ENCODE measurements around the gene PTPRT. TPM values are rescaled to one million over a fixed set of nuclear protein-coding genes. Genes with fewer than 3 reads are reported as not detected.

Gene PTPRT
- total and polyA plus RNA-seq, 4 donors, result 0.14 to 2.8 (median 0.40) TPM

GRCh38 chr20:42319252-42320013 is 870.3 kb downstream of the PTPRT start:
- Histone ChIP-seq H3K36me3 (ENCODE audit: control insufficient read depth in 4 of 4, insufficient read depth in 3 of 4, low read depth in 1 of 4, low read length in 3 of 4) (no peaks in the 10 kb centered on the region), H3K9ac (ENCODE audit: low read depth in 1 of 2, low read length in 2 of 2) (no peak overlapping the region), H3K4me1 (ENCODE audit: control insufficient read depth in 4 of 4, insufficient read depth in 4 of 4, low read length in 3 of 4) (no peaks in the 10 kb centered on the region), H3K27me3 (ENCODE audit: control insufficient read depth in 4 of 4, insufficient read depth in 4 of 4, low read length in 3 of 4) (no peaks in the 10 kb centered on the region), H3K9me3 (ENCODE audit: control insufficient read depth in 4 of 4, low read length in 3 of 4) (no peaks in the 10 kb centered on the region), H3K4me3 (ENCODE audit: low read depth in 1 of 3, low read length in 3 of 3) (no peak overlapping the region), H3K27ac (ENCODE audit: low read depth in 1 of 2, low read length in 2 of 2) (no peak overlapping the region)
- no peak for DNase-seq (ENCODE audit: low spot score)
- TF ChIP-seq NR2F2 (IDR thresholded peaks at IDR 0.05) (no peak), ZBTB33 (IDR thresholded peaks at IDR 0.05) (no peak), REST (IDR thresholded peaks at IDR 0.05) (no peak), FOXA1 (IDR thresholded peaks at IDR 0.05) (no peak), RAD21 (IDR thresholded peaks at IDR 0.05) (no peak), HNF4A (conservative IDR thresholded peaks at IDR 0.05) (no peak), HNF4G (IDR thresholded peaks at IDR 0.05) (no peak), CTCF (IDR thresholded peaks at IDR 0.05; ENCODE audit: low read depth, low read length, missing input control) (no peak)
- 56% methylated on average over 2 of the region's 2 CpGs for WGBS

GRCh38 chr20:42313704-42314103 is 876.0 kb downstream of the PTPRT start:
- H3K27me3 ChIP-seq (ENCODE audit: control insufficient read depth in 4 of 4, insufficient read depth in 4 of 4, low read length in 3 of 4), result peaks cover 0 to 3% (median 0%) of the 10 kb centered on the region in 4 donors
- H3K9me3 ChIP-seq (ENCODE audit: control insufficient read depth in 4 of 4, low read length in 3 of 4), result no peaks in the 10 kb centered on the region
- no peaks in the 10 kb centered on the region for H3K4me1 ChIP-seq (ENCODE audit: control insufficient read depth in 4 of 4, insufficient read depth in 4 of 4, low read length in 3 of 4)
- H3K9ac ChIP-seq (ENCODE audit: low read depth in 1 of 2, low read length in 2 of 2), result no peak overlapping the region
- 70% methylated on average over 3 of the region's 3 CpGs for WGBS
- no peak for DNase-seq (ENCODE audit: low spot score)
- H3K4me3 ChIP-seq (ENCODE audit: low read depth in 1 of 3, low read length in 3 of 3), result no peak overlapping the region
- no peaks in the 10 kb centered on the region for H3K36me3 ChIP-seq (ENCODE audit: control insufficient read depth in 4 of 4, insufficient read depth in 3 of 4, low read depth in 1 of 4, low read length in 3 of 4)
- H3K27ac ChIP-seq (ENCODE audit: low read depth in 1 of 2, low read length in 2 of 2), result no peak overlapping the region
- no peak for TF ChIP-seq ZBTB33 (IDR thresholded peaks at IDR 0.05)
- TF ChIP-seq HNF4A (conservative IDR thresholded peaks at IDR 0.05), result no peak
- TF ChIP-seq FOXA2 (IDR thresholded peaks at IDR 0.05), result no peak
- TF ChIP-seq TAF1 (conservative IDR thresholded peaks at IDR 0.05), result no peak
- TF ChIP-seq MAX (IDR thresholded peaks at IDR 0.05), result no peak
- no peak for TF ChIP-seq RAD21 (IDR thresholded peaks at IDR 0.05)
- no peak for TF ChIP-seq YY1 (IDR thresholded peaks at IDR 0.05)
- no peak for TF ChIP-seq ATF3 (IDR thresholded peaks at IDR 0.05)
- TF ChIP-seq REST (IDR thresholded peaks at IDR 0.05), result no peak
- no peak for TF ChIP-seq GABPA (IDR thresholded peaks at IDR 0.05 in 1 of 2, conservative IDR thresholded peaks at IDR 0.05 in 1 of 2)
- TF ChIP-seq NR2F2 (IDR thresholded peaks at IDR 0.05), result no peak
- no peak for TF ChIP-seq RXRA (IDR thresholded peaks at IDR 0.05)
- no peak for TF ChIP-seq JUND (IDR thresholded peaks at IDR 0.05)
- TF ChIP-seq SP1 (IDR thresholded peaks at IDR 0.05), result no peak
- no peak for TF ChIP-seq FOXA1 (IDR thresholded peaks at IDR 0.05)
- no peak for TF ChIP-seq HNF4G (IDR thresholded peaks at IDR 0.05)

Measured in liver (tissue), 9 donors.